Erythroblast (primary cell): ENCODE measurements around the gene SSUH2.

Experiments
- GATA1 ChIP-seq: IDR thresholded peaks from 2 replicates; pipeline ENCODE4 v1.6.1; 2011; ENCODE audit warnings: low read depth, mild to moderate bottlenecking, control low read depth, low read length, moderate library complexity
- POLR2A ChIP-seq: IDR thresholded peaks from 2 replicates; pipeline ENCODE4 v1.6.1; 2011; ENCODE audit warnings: mild to moderate bottlenecking, low read length

DNA sequence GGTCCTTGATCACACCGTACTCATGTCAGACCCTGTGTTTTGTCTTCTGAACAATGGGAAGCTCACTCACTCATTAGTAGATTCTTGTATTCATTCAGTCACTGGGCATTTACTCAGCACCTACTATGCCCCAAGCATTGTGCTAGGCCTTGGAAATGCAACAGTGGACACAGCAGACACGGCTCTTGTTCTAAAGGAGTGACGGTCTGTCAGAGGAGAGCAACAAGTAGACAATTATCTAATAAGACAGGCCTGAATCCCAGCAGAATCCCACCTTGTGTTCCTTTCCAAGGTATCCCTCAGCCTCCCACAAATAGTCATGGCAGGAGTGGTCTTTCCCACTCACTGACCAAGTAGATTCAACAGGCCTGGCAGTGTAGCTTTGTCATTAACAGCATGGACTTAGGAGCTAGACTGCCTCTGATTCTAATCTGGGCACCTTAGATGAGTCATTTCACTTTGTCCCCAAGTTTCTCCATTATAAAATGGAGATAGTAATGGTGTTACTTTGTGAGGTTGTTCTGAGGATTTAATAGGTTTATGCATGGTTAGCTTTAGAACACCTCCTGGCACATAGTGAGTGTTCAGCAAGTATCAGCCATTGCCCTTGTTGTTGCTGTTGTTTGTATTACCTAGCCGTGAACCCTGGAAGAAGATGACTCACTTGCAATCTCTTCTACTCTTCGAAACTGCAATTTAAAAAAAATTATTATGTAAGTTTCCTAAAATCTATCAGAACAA is 69.1 kb downstream of the SSUH2 start:
- TF ChIP-seq POLR2A = no peak
- no peak for TF ChIP-seq GATA1
